Measurements from ENCODE around the gene FAM184A.

Gene FAM184A

DNA sequence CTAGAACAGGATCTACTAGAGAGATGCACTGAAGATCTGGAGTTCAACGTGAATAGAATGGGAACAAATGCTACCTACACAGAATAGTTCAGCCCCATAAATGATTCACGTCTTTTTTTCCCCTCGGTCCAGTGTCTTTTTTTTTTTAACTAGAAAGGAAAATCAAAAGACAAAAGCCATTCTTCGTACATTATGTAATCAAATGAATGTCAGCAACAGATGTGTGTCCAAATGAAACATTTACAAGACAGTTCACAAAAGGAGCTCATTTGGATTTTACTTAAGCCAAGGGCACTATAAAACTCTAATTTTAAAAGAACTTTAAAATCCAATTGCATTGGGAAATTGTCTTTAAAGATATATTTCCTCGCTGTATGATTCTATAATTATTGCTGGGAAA lies 42.4 kb downstream of the FAM184A start:
- TF ChIP-seq, protein P1, sequence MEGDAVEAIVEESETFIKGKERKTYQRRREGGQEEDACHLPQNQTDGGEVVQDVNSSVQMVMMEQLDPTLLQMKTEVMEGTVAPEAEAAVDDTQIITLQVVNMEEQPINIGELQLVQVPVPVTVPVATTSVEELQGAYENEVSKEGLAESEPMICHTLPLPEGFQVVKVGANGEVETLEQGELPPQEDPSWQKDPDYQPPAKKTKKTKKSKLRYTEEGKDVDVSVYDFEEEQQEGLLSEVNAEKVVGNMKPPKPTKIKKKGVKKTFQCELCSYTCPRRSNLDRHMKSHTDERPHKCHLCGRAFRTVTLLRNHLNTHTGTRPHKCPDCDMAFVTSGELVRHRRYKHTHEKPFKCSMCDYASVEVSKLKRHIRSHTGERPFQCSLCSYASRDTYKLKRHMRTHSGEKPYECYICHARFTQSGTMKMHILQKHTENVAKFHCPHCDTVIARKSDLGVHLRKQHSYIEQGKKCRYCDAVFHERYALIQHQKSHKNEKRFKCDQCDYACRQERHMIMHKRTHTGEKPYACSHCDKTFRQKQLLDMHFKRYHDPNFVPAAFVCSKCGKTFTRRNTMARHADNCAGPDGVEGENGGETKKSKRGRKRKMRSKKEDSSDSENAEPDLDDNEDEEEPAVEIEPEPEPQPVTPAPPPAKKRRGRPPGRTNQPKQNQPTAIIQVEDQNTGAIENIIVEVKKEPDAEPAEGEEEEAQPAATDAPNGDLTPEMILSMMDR (conservative IDR thresholded peaks at IDR 0.05): no peak

GRCh38 chr6:119035459-119035858 lies 43.0 kb downstream of the FAM184A start:
- no peak overlapping the region for H3K27ac ChIP-seq
- TF ChIP-seq, protein P1 (conservative IDR thresholded peaks at IDR 0.05): peak; percentile 36

More for the DNA sequence above, 42.4 kb downstream of the FAM184A start:
- H3K27ac ChIP-seq: no peak overlapping the region

- TF ChIP-seq, protein P1 (conservative IDR thresholded peaks at IDR 0.05): no peak
- H3K27ac ChIP-seq: no peak overlapping the region
Observed at GRCh38 chr6:119034827-119035458, 43.5 kb downstream of the FAM184A start.

DNA sequence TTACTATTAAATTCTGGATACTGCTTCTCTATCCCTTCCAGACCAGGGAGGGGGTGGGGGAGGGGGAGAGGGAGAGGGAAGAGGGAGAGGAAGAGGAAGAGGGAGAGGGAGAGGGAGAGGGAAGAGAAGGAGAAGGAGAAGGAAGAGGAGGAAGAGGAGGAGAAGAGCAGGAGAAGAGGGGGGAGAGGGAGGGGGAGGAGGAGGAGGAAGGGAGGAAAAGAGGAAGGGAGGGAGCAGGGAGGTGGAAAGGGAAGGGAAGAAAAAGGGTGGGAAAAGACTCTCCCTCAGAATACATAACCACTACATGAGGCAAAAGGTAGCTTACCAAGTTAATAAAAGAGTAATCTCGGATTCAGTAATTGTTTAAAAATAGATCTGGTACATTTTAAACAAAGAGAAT lies 46.0 kb downstream of the FAM184A start:
- TF ChIP-seq, protein P1 (conservative IDR thresholded peaks at IDR 0.05): no peak
- no peak overlapping the region for H3K27ac ChIP-seq

DNA sequence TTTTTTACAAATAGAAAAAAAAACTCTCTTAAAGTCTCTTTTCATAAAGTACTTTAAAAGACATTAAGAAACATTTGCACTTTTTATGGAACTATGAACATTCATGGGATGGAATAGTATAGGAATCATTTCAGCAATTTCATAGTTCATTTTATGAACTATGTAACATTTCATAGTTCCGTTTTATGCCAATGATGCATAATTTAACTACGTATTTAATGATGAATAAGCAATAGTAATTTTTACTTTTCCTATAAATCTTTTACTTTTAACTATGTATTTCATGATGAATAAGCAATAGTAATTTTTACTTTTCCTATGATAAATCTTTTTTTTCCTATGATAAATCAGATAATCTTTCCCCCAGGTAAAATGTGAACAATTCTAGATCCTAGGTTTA lies 47.7 kb downstream of the FAM184A start:
- TF ChIP-seq, protein P1 (conservative IDR thresholded peaks at IDR 0.05): no peak
- H3K27ac ChIP-seq: no peak overlapping the region

GRCh38 chr6:119028091-119028490 lies 50.4 kb downstream of the FAM184A start:
- no peak overlapping the region for H3K27ac ChIP-seq
- TF ChIP-seq, protein P1 (conservative IDR thresholded peaks at IDR 0.05): no peak

GRCh38 chr6:119027465-119027864 lies 51.0 kb downstream of the FAM184A start:
- TF ChIP-seq, protein P1 (conservative IDR thresholded peaks at IDR 0.05): no peak
- H3K27ac ChIP-seq: no peak overlapping the region
